Neural cell (in vitro differentiated cells): Measurements from ENCODE around the gene CDX1. TPM values are rescaled to one million over a fixed set of nuclear protein-coding genes. Genes with fewer than 3 reads are reported as not detected.

ENCODE experiments used
- H2AFZ ChIP-seq: fragments of 200-600, 300-800 bp; sonication (generic), shearing (Covaris generic); 2 replicates; pipeline ENCODE4 v1.6.0; 2014; ENCODE audit warnings: low read depth, mild to moderate bottlenecking, antibody characterized with exemption, low read length, moderate library complexity
- H3F3A ChIP-seq: fragments of 200-600 bp; shearing (Covaris generic); 2 replicates; pipeline ENCODE4 v1.6.1; 2016; ENCODE audit warnings: mild to moderate bottlenecking, moderate library complexity, mixed read lengths, antibody characterized with exemption, low read length; ENCODE audit not compliant: insufficient read depth, poor library complexity, severe bottlenecking
- H3K27ac ChIP-seq: fragments of 200-600, 300-800 bp; sonication (generic), shearing (Covaris generic); 2 replicates; pipeline ENCODE4 v1.5.1; 2014; ENCODE audit warnings: mild to moderate bottlenecking, low read length, moderate library complexity
- H3K27me3 ChIP-seq: fragments of 300-800, 200-600 bp; sonication (generic), shearing (Covaris generic); 2 replicates; pipeline ENCODE4 v1.6.0; 2014; ENCODE audit warnings: mild to moderate bottlenecking, low read depth, low read length, moderate library complexity; ENCODE audit not compliant: insufficient read depth
- H3K36me3 ChIP-seq: fragments of 300-800, 200-600 bp; sonication (generic), shearing (Covaris generic); 2 replicates; pipeline ENCODE4 v1.5.1; 2014; ENCODE audit warnings: mild to moderate bottlenecking, antibody characterized with exemption, low read length, moderate library complexity; ENCODE audit not compliant: insufficient read depth
- H3K4me2 ChIP-seq: fragments of 300-800, 200-600 bp; sonication (generic), shearing (Covaris generic); 2 replicates; pipeline ENCODE4 v1.6.0; 2014; ENCODE audit warnings: mild to moderate bottlenecking, low read length
- H3K4me3 ChIP-seq: fragments of 300-800, 200-600 bp; sonication (generic), shearing (Covaris generic); 2 replicates; pipeline ENCODE4 v1.5.1; 2014; ENCODE audit warnings: mild to moderate bottlenecking, low read length, moderate library complexity
- H3K79me2 ChIP-seq: fragments of 200-600 bp; shearing (Covaris generic); replicated peaks from 2 replicates; pipeline ENCODE4 v1.6.0; 2014; ENCODE audit warnings: mild to moderate bottlenecking, low read length, moderate library complexity; ENCODE audit not compliant: insufficient read depth
- H3K9ac ChIP-seq: fragments of 300-800, 200-600 bp; sonication (generic), shearing (Covaris generic); 2 replicates; pipeline ENCODE4 v1.6.1; 2016; ENCODE audit warnings: mild to moderate bottlenecking, low read length, mixed read lengths
- H3K9me2 ChIP-seq: fragments of 200-600 bp; shearing (Covaris generic); 2 replicates; pipeline ENCODE4 v1.6.1; 2016; ENCODE audit warnings: mild to moderate bottlenecking, low read length, mixed read lengths; ENCODE audit not compliant: insufficient read depth
- H3K9me3 ChIP-seq: fragments of 200-600, 300-800 bp; sonication (generic), shearing (Covaris generic); 2 replicates; pipeline ENCODE4 v1.6.1; 2016; ENCODE audit warnings: mild to moderate bottlenecking, mixed run types, low read length, moderate library complexity, mixed read lengths
- H4K20me1 ChIP-seq: fragments of 200-600 bp; shearing (Covaris generic); 2 replicates; pipeline ENCODE4 v1.6.1; 2016; ENCODE audit warnings: mild to moderate bottlenecking, mixed run types; ENCODE audit not compliant: insufficient read depth
- CTCF ChIP-seq: fragments of 450-650 bp; IDR thresholded peaks from 2 replicates; pipeline ENCODE4 v1.5.1; 2014; ENCODE audit warnings: antibody characterized with exemption, mild to moderate bottlenecking, moderate library complexity; ENCODE audit not compliant: poor library complexity, severe bottlenecking
- EP300 ChIP-seq: fragments of 450-650 bp; conservative IDR thresholded peaks from 2 replicates; pipeline ENCODE4 v1.6.1; 2014; ENCODE audit warnings: antibody characterized with exemption, mild to moderate bottlenecking, moderate library complexity; ENCODE audit not compliant: poor library complexity, severe bottlenecking
- EZH2 ChIP-seq: fragments of 200-600, 300-800 bp; shearing (Covaris generic), sonication (generic); IDR thresholded peaks from 2 replicates; pipeline ENCODE4 v1.6.1; 2014; ENCODE audit warnings: antibody characterized with exemption, low read length, borderline replicate concordance, mild to moderate bottlenecking; ENCODE audit not compliant: insufficient read depth, poor library complexity, severe bottlenecking
- MXI1 ChIP-seq: fragments of 450-650 bp; conservative IDR thresholded peaks from 2 replicates; pipeline ENCODE4 v1.6.1; 2014; ENCODE audit warnings: antibody characterized with exemption, mild to moderate bottlenecking; ENCODE audit not compliant: poor library complexity, severe bottlenecking
- POLR2AphosphoS5 ChIP-seq: IDR thresholded peaks from 2 replicates; pipeline ENCODE4 v1.6.1; 2012
- RAD21 ChIP-seq: fragments of 450-650 bp; conservative IDR thresholded peaks from 2 replicates; pipeline ENCODE4 v1.6.1; 2014; ENCODE audit warnings: antibody characterized with exemption, mild to moderate bottlenecking, moderate library complexity
- REST ChIP-seq: IDR thresholded peaks from 2 replicates; pipeline ENCODE4 v1.6.1; 2012; ENCODE audit warnings: borderline replicate concordance
- SMC3 ChIP-seq: fragments of 450-650 bp; conservative IDR thresholded peaks from 2 replicates; pipeline ENCODE4 v1.6.1; 2014; ENCODE audit warnings: antibody characterized with exemption, mild to moderate bottlenecking, moderate library complexity; ENCODE audit not compliant: poor library complexity
- TAF1 ChIP-seq: IDR thresholded peaks from 2 replicates; pipeline ENCODE4 v1.6.1; 2012; ENCODE audit warnings: low read depth
- polyA plus RNA-seq: library from polyadenylated mRNA; depleted of rRNA; stranded (reverse); fragments of >200 nt; gene quantifications from 2 replicates; pipeline ENCODE4 v1.2.3, GENCODE V29; 2014

CDX1 gene
- polyA plus RNA-seq, 1 donor from 2014 or later, result not detected

- no peak overlapping the region for H2AFZ ChIP-seq
- no peak overlapping the region for H3K4me3 ChIP-seq
- H3K9me3 ChIP-seq, result no peaks in the 10 kb centered on the region
- no peak for TF ChIP-seq POLR2AphosphoS5
- TF ChIP-seq SMC3, result no peak
- TF ChIP-seq CTCF, result no peak
- TF ChIP-seq MXI1, result no peak
- TF ChIP-seq EZH2, result no peak
- no peak for TF ChIP-seq EP300
- no peak for TF ChIP-seq TAF1
- TF ChIP-seq REST, result no peak
- TF ChIP-seq RAD21, result no peak
- H4K20me1 ChIP-seq, result no peaks in the 10 kb centered on the region
- H3K27ac ChIP-seq, result no peak overlapping the region
- no peaks in the 10 kb centered on the region for H3K27me3 ChIP-seq
- no peak overlapping the region for H3K9ac ChIP-seq
- no peaks in the 10 kb centered on the region for H3K9me2 ChIP-seq
- H3F3A ChIP-seq, result no peaks in the 10 kb centered on the region
- no peaks in the 10 kb centered on the region for H3K36me3 ChIP-seq
- H3K79me2 ChIP-seq, result no peaks in the 10 kb centered on the region
- H3K4me2 ChIP-seq, result no peak overlapping the region
Measured at GRCh38 chr5:150227036-150227435, 60.5 kb downstream of the CDX1 start.

GRCh38 chr5:150227606-150228273 is 61.2 kb downstream of the CDX1 start:
- Histone ChIP-seq H4K20me1 (no peaks in the 10 kb centered on the region), H3K9me2 (no peaks in the 10 kb centered on the region), H3F3A (no peaks in the 10 kb centered on the region), H2AFZ (no peak overlapping the region), H3K79me2 (no peaks in the 10 kb centered on the region), H3K27ac (no peak overlapping the region), H3K9ac (no peak overlapping the region), H3K36me3 (no peaks in the 10 kb centered on the region), H3K4me2 (no peak overlapping the region), H3K9me3 (no peaks in the 10 kb centered on the region), H3K27me3 (no peaks in the 10 kb centered on the region), H3K4me3 (no peak overlapping the region)
- TF ChIP-seq REST (no peak), EZH2 (no peak), RAD21 (no peak), POLR2AphosphoS5 (no peak), SMC3 (no peak)
